HG03280 (cell line): ENCODE data around the gene HOXA2.

Source experiments
- ATAC-seq: cut with Tn5 transposase; IDR thresholded peaks from one replicate; pipeline ENCODE4 v1.9.1; 2021; ENCODE audit warnings: mild to moderate bottlenecking, moderate library complexity; ENCODE audit not compliant: unreplicated experiment

HOXA2 gene

GRCh38 chr7:27126596-27127327 lies 24.3 kb upstream of the HOXA2 start:
- ATAC-seq: no peak

GRCh38 chr7:27125986-27126394 lies 23.5 kb upstream of the HOXA2 start:
- ATAC-seq: no peak

- ATAC-seq: no peak
Observed at GRCh38 chr7:27124902-27125689, 22.6 kb upstream of the HOXA2 start.

GRCh38 chr7:27124096-27124901 lies 21.8 kb upstream of the HOXA2 start:
- ATAC-seq: no peak

- ATAC-seq: no peak
Observed at GRCh38 chr7:27123477-27124053, 21.1 kb upstream of the HOXA2 start.

GRCh38 chr7:27123007-27123476 lies 20.6 kb upstream of the HOXA2 start:
- ATAC-seq: no peak

GRCh38 chr7:27122077-27122910 lies 19.8 kb upstream of the HOXA2 start:
- no peak for ATAC-seq

- ATAC-seq: no peak
Observed at GRCh38 chr7:27121684-27122076, 19.2 kb upstream of the HOXA2 start.

GRCh38 chr7:27119412-27119911 lies 17.0 kb upstream of the HOXA2 start:
- no peak for ATAC-seq

- ATAC-seq: no peak
Observed at GRCh38 chr7:27118580-27118979, 16.1 kb upstream of the HOXA2 start.

- ATAC-seq: no peak
Observed at GRCh38 chr7:27117887-27118491, 15.5 kb upstream of the HOXA2 start.

- ATAC-seq: no peak
Observed at GRCh38 chr7:27116962-27117886, 14.7 kb upstream of the HOXA2 start.

- ATAC-seq: no peak
Observed at GRCh38 chr7:27116031-27116961, 13.8 kb upstream of the HOXA2 start.

GRCh38 chr7:27115221-27116026 lies 12.9 kb upstream of the HOXA2 start:
- ATAC-seq: no peak

GRCh38 chr7:27114881-27115220 lies 12.4 kb upstream of the HOXA2 start:
- no peak for ATAC-seq

GRCh38 chr7:27113991-27114769 lies 11.7 kb upstream of the HOXA2 start:
- no peak for ATAC-seq
